NCI-H510A (cell line): ENCODE results near the gene INMT.

Source experiments
- DNase-seq: peaks from one replicate; lab custom pipeline; 2025; lab: John Stamatoyannopoulos, UW

The INMT gene

DNA sequence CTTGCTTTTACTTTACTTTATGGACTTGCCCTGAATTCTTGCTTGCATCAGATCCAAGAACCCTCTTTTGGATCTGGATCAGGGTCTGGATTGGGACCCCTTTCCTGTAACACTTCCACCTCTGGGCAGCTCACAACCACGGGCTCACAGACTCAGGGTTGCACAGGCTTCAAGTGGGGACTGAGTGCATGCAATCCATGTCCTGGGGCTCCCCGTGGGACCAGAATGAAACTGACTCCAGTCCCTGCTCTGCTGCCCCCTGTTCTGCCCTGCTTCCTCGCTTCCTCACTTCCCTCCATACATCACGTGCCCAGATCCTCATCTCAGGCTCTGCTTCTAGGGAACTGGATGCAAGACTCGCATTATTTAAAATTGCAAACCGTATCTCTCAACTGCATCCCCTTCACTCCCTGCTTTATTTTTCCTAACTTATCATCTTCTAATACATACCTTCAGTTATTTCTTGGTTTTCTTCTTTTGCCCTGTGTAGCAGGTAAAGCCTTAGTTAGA, 23.3 kb upstream of the INMT start:
- no peak for DNase-seq

GRCh38 chr7:30729642-30730041, 22.3 kb upstream of the INMT start:
- DNase-seq = no peak

- DNase-seq = no peak
Measured at GRCh38 chr7:30730097-30730496, 21.8 kb upstream of the INMT start.

DNA sequence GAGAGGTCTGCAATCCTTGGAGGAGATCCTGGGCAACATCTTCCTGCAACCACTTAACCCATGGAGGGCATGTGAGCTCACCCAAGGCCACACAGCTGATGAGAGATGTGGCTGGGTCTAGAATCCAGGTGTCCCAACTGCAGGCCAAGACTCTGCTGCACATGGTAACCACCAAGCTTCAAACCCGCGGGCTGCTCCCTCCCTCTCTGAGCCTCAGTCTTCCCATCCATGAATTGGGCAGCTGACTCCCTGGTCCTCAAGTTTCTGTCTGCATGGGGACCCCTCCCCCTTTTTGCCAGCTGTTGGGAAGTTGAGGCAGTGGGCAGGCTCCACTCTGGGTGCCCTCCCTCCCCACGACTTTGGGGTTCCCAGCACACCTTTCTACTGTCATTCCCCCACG, 20.9 kb upstream of the INMT start:
- no peak for DNase-seq

DNA sequence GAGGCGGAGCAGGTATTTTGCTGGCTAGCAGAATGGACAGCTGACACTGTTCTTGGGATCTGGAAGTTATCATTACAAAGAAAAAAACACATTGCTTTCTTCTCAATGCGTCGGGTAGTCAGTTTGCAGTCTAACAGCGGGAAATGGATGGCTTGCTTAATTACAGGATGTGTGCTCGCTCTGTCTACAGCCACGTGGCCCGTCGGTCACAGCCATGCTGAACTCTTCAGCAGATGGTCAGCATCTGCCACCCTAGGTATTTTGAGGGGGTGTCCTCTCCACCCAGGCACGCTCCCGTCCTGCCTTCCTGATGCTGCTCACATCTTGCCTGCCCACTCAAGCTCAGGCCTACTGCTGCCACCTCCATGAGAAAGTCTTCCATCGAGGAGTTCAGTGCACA, 20.4 kb upstream of the INMT start:
- no peak for DNase-seq

GRCh38 chr7:30732606-30733005, 19.3 kb upstream of the INMT start:
- DNase-seq = no peak

GRCh38 chr7:30733216-30733615, 18.7 kb upstream of the INMT start:
- no peak for DNase-seq

DNA sequence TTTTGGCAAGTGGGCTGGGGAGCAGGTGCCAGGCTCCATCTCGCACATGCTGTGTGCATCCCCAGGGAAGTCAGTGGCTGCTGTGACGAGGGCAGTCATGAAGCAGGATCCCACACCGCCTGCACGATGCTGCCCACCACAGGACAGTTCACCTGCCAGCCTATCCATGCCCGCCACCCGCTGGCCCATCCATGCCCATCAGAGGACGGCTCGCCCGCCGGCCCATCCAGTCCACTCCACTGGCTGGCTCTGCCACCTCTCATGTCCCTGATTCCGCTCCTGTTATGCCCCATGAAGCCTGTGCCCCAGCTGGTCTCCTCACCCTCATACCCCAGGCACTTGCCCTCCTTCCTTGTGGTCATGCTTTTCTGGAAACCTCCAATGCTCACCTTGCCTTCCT, 18.2 kb upstream of the INMT start:
- DNase-seq = no peak

GRCh38 chr7:30734497-30734896, 17.4 kb upstream of the INMT start:
- no peak for DNase-seq

DNA sequence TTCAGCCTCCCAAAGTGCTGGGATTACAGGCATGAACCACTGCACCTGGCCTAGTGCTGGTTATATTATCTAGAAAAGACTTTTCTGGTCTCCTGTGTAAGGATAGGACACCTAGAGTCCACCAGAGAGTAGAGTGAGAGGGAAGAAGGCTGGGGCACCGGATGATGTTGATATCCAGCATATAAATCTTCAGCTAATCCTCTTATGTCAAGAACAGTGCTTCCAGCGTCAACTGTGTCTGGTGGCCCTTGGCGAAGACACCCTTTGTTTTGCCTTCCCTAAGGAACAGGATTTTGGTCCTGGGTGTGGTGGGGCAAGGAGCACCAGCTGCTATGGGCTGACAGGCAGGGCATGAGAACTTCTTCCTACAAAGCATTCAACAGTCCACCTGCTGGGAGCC, 16.3 kb upstream of the INMT start:
- DNase-seq = no peak

GRCh38 chr7:30736291-30736690, 15.6 kb upstream of the INMT start:
- DNase-seq = no peak

DNA sequence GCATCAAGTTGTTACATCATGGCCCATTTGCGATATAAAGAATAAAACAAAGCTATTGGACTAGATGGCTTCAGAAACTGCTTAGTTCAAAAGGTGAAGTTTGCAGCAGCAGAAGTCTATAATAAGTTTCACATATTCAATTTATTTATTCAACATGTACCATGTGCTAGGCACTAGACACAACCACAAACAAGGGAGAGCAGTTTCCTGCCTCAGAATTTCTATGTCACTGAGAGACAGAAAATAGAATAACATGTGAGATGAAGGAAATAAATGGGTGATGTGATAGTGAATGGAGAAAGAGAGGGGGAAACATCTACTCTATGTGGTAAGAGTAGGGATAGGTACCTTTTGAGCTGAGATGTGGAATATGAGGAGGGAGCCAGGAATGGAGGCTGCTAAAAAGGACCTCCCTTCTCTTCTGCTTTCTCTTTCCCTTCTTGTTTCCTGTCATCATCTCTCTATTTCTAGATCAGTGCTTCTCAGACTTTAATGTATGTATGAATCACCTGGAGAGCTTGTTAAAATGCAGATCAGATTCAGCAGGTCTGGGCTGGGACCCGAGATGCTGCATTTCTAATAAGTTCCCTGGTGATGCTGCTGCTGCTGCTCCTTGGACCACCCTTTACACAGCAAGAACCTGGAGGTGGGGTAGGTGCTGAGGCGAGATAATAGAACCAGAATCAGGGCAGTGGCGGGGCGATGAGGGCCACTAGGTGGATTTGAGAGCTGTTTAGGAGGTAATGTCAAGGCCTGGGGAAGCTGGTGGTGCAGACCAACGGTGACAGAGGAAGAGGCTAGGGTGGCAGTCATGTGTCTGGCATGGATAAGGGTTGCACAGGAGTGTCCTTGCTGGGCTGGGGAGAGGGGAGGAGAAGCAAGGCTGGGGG, 13.7 kb upstream of the INMT start:
- no peak for DNase-seq

- no peak for DNase-seq
Measured at GRCh38 chr7:30739691-30740090, 12.2 kb upstream of the INMT start.

DNA sequence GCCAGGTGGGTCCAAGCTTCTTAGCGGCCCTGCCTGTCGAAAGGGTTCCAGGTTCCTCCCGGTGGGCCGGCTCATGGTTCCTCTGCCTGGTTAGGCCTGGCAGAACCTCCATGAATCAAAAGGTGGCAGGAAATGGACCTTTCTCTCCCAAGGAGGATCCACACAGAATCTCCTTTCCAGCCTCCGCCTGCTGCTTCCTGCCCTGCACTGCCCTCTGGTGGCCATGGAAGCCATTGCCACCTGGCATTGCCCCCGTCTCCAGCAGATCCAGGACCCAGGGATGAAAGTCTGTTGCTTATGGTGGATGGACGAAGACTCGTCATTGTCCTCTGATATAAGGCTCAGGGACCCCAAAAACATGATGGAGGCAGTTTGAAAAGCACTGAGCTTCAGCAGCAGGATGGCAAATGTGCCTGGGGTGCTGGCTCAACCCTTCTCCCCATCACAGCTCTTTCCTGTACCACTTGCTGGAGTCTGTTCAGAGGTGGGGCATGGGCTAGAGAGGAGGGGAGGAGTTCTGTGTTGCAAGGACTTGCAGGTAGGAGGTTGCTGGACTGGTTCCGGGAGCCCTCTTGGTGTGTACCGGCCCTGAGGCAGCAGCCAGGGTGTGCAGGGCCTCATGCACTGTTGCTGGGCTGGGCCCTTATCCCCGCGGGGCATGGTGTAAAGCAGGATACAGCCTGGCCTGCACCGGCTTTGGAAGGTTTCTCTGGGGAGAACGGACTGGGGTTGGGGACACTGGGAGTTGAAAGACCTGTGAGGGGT, 11.3 kb upstream of the INMT start:
- peak; percentile 51 for DNase-seq

DNA sequence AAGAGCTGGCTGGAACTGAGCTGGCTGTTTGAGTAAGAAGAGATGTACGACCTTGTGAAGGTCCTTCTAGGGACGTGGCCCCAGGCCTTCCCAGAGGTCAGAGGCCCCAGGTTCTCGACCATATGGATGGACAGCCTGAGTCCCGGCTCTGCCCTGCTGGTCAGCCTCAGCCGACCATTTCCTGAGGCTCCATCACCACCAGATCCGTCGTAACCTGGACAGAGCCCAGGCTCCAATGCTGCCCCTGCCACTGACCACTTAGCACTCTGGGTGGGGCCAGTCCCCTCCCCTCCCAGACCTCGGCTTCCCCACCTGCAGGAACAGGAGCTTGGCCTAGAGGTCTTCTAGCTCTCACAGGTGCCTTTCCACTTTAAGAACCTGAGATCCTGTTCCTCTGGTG, 10.6 kb upstream of the INMT start:
- DNase-seq = no peak

DNA sequence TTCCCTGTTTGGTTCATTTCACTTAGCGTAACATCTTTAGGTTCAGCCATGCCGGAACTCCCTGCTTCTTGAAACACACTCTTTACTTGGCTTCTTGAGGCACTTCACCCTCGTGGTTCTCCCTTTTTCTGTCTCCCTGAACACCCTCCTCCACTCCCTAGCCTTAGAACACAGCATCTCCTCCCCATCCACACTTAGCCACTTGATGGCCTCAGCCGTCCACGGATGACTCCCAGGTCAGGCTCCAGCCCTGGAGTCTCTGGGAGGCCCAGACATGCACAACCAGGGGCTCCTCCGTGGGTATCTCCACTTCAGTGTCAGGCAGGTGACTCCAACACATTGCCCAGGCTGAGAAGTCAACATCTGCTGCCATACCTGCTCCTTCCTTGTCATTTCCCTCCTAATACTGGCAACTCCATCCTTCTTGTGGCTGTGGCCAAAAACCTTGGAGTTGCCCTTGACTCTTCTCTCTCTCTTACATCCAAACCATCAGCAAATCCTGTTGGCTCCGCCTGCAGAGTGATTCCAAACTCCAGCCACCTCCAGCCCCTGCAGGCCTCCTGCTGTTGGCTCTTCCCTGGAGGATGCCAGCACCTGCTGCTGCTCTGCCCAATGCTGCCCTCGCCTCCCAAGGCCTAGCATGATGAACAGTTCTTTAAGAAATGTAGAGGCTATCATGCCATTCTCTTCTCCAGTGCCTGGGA, 8.4 kb upstream of the INMT start:
- DNase-seq = no peak

GRCh38 chr7:30744075-30744417, 7.9 kb upstream of the INMT start:
- no peak for DNase-seq

- DNase-seq = no peak
Measured at GRCh38 chr7:30745261-30745941, 6.5 kb upstream of the INMT start.

DNA sequence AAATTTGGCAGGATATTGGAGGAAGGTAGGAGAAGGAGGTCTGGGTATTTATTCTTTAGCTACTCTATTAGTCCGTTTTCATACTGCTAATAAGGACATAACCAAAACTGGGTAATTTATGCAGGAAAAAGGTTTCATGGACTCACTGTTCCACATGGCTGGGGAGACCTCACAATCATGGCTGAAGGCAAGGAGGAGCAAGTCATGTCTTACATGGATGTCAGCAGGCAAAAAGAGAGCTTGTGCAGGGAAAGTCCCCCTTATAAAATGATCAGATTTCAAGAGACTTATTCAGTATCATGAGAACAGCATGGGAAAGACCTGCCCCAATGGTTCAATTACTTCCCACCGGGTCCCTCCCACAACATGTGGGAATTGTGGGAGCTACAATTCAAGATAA, 1.9 kb upstream of the INMT start:
- DNase-seq = no peak

- DNase-seq = peak; percentile 29
Measured at GRCh38 chr7:30750683-30751650, 968 bp upstream of the INMT start.

DNA sequence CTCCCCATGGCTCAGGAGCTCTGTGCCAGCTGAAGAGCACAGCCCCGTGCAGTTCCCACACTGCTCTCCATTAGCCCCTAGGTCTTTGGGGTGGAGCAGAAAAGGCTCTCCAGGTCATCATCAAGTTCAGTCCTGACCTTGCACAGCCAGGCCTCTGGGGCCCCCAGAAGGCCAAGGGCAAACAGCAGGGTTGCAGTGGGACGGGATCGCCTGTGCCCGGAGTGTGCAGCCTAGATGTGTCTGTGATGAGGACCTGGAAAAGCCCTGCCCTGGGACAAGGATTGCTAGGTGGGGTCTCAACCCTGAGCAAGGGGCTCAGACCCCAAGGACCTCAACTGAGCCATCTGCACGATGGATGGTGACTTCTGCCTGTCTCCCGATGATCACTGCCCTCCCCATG, 549 bp downstream of the INMT start:
- no peak for DNase-seq
